AG09309 (cell line): Measurements from ENCODE around the gene FXYD6.

Experiments
- DNase-seq: peaks from one replicate; pipeline ENCODE4 v3.0.0-alpha.2; 2010; ENCODE audit warnings: low read depth
- H3K4me3 ChIP-seq: 2 replicates; pipeline ENCODE4 v1.5.1; 2011; ENCODE audit warnings: mild to moderate bottlenecking, low read depth, low read length, moderate library complexity; ENCODE audit not compliant: control insufficient read depth
- TF ChIP-seq, protein P1 (sequence below): IDR thresholded peaks from 2 replicates; pipeline ENCODE4 v1.5.1; 2011; ENCODE audit warnings: mild to moderate bottlenecking, low read depth, low read length, inconsistent platforms; ENCODE audit not compliant: insufficient read depth, control insufficient read depth; ENCODE audit errors: missing control alignments

The FXYD6 gene

GRCh38 chr11:117910941-117911655 is 34.6 kb upstream of the FXYD6 start:
- H3K4me3 ChIP-seq = no peak overlapping the region
- TF ChIP-seq, protein P1, sequence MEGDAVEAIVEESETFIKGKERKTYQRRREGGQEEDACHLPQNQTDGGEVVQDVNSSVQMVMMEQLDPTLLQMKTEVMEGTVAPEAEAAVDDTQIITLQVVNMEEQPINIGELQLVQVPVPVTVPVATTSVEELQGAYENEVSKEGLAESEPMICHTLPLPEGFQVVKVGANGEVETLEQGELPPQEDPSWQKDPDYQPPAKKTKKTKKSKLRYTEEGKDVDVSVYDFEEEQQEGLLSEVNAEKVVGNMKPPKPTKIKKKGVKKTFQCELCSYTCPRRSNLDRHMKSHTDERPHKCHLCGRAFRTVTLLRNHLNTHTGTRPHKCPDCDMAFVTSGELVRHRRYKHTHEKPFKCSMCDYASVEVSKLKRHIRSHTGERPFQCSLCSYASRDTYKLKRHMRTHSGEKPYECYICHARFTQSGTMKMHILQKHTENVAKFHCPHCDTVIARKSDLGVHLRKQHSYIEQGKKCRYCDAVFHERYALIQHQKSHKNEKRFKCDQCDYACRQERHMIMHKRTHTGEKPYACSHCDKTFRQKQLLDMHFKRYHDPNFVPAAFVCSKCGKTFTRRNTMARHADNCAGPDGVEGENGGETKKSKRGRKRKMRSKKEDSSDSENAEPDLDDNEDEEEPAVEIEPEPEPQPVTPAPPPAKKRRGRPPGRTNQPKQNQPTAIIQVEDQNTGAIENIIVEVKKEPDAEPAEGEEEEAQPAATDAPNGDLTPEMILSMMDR = no peak
- no peak for DNase-seq

DNA sequence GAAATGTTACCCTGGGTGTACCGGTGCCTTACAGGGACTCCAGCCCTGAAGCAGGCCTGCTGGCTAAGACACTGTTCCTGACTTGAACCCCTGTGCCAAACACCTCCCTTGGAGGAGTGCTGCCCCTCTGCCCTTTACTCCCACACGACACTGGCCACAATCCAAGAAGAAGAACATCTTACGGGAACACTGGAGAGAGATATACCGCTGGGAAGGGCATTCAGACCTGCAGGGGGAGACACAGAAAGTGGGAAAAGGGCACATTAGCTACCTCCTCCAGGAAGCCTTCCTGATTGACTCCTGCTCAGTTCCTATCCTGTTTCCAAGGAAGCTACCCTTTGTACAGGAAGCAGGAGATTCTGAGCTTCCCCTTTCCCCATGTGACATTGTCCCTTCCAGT is 34.1 kb upstream of the FXYD6 start:
- TF ChIP-seq, protein P1 = no peak
- no peak for DNase-seq
- H3K4me3 ChIP-seq = no peak overlapping the region

DNA sequence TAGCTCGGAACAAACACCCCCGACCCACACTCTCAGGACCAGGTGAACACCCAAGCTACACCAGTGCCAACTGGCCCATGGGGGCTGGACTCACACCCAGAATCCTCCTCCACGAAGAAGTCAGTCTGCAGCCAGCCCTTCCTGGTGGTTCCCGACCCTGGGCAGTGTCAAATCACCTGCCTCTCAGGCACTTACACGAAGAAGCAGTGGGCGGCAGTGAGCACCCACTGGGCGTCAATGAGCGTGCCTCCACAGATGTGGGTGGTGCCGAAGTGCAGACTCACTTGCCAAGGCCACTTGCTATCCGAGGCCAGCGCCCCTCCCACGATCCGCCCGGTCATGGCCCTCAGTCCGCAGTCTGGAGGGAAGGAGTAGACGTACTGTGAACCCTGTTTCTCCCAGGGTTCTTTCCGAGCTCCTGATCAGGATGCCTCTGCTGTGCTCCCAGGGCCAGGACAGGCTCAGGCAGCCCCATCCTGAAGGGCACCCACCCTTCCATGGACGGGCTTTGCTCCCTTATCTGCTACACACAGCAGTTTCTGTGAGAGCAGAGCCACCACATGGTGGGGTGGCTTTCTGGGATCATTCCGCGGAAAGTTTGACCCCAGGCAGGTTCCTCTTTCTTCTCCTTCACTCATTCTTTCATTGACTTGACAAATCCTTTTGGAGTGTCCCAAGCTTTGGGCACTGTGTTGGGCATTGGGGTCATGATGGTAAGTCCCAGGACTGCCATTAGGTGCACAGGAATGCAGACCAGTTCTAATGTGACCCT is 33.3 kb upstream of the FXYD6 start:
- TF ChIP-seq, protein P1 = no peak
- no peak overlapping the region for H3K4me3 ChIP-seq
- DNase-seq = no peak

DNA sequence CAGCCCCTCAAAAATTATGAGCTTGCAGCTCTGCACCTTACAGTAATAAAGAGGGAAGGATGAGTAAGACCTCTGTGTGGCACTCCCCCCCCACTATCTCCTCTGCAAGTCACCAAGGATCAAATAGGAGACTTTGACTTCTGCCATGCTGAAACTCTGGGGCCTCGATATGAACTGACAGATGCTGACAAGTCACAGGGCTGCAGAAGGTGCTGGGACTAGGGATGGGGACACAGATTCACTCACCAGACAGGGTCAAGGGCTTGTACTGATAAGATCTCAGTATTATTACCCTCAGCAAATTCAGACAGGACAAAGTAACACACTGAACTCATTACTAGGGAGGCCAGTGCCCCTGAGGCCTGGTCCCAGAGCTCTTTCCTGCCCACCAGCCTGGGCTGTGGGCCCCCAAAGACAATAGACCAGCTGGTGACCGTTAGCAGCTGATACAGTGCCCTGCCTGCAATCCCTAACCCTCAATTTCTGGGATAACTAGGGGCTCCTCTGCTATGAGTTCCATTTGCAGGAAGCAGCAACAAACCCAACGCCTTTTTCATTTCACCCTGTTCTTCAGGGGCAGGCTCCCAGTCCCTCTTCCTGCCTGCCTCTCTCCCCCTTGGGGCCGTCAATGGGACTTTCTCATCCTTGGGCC is 32.6 kb upstream of the FXYD6 start:
- H3K4me3 ChIP-seq = no peak overlapping the region
- TF ChIP-seq, protein P1 = no peak
- no peak for DNase-seq

DNA sequence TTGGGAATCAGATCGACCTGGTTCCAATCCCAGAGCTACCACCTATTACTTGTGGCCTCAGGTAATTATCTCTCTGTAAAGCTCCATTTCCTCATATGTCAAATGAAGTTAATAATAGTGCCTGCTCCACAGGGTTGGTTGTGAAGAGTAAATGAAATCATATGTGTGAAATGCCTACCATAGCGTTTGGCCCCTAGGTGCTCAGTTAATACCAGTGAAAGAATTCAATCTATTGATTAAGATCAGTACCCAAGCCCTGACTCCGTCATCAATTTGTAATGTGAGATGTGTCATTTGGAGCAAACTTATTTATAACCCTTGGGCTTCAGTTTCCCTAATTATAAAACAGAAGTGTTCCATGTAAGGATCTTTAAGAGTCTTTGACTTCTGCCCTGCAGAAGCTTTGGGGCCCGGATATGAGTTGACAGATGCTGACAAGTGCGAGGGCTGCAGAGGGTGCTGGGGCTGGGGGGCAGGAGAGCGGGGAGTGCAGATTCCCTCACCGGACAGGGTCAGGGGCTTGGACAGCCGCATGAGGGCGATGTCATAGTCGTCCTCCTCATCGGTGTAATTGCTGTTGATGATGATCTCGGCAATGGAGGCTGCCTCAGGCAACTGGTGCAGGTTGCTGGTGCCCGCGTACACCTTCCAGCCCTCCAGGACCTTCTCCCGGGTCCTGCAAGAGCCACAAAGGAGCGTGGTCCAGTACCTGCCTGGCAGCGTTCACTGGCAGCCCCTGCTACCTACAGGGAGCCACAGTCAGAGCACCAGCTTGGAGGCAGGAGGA is 31.8 kb upstream of the FXYD6 start:
- DNase-seq = no peak
- H3K4me3 ChIP-seq = no peak overlapping the region
- TF ChIP-seq, protein P1 = no peak

GRCh38 chr11:117907276-117908108 is 31.0 kb upstream of the FXYD6 start:
- DNase-seq = peak; percentile 16
- H3K4me3 ChIP-seq = no peak overlapping the region
- TF ChIP-seq, protein P1 = no peak
